ENCODE data around the gene FAM81B.

- TF ChIP-seq CTCF (IDR thresholded peaks at IDR 0.05) (no peak), POLR2A (IDR thresholded peaks at IDR 0.05) (no peak)
Observed at GRCh38 chr5:95410279-95410678, 19.1 kb downstream of the FAM81B start.
